HepG2 (cell line): ENCODE results near the gene ZNF275.

Experiments
- NFKBIZ ChIP-seq: IDR thresholded peaks from 2 replicates; pipeline ENCODE4 v1.6.1; 2018; ENCODE audit warnings: missing genetic modification reagents, missing compliant biosample characterization
- ZNF724P ChIP-seq: sonication (generic); formaldehyde crosslinking; IDR thresholded peaks from 2 replicates; pipeline ENCODE4 v1.8.0; 2022; ENCODE audit warnings: missing genetic modification reagents, borderline replicate concordance
- ZNF850 ChIP-seq: sonication (generic); formaldehyde crosslinking; conservative IDR thresholded peaks from 2 replicates; pipeline ENCODE4 v1.9.0; 2021; ENCODE audit warnings: mild to moderate bottlenecking, missing genetic modification reagents
- TF ChIP-seq, protein P1 (sequence below): sonication (generic); formaldehyde crosslinking; IDR thresholded peaks from 2 replicates; pipeline ENCODE4 v1.5.0; 2020; ENCODE audit warnings: missing genetic modification reagents, mild to moderate bottlenecking, borderline replicate concordance

DNA sequence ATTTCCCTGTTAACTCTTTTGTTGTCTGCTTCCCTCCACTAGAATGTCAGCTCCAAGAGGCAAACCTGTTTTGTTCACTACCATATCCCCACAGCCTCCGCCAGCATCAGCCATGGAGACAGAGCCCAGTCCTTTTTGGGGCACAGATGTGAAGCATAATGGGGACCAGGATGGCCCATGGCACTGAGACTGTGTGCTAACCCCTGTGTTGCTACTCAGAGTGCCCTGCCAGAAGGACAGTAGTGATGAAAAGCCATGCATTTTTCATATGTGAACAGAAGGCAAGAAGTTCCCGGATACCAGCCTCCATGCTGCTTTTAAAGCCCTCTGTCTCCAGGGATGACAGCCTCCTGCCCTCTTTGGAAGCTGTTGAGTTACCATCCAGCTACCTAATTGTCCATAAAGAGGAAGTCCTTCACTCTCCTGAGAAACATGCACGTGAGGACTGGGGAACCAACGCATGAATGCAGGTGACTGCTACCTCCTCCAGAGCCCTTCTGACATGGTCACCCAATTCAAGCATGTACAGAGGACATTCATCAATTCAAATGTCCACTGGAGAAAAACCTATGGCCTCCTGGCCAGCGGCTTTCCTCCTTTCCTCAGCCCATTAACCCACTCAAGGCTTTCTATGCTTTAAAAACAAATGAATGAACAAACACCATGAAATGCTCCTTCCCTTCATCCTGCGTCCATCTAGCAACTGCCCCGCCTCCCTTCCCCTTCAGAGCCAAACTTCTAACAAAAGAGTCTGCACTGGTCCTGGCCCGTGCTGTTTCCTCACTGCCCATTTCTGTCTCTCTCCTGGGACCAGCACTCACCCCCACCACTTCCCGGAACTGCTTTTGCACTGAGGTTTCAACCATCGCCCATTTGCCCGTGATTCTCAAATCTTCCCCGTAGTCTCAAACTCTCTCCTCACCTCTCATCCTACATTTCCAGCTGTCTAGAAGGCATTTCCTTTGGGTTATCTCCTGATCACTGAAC, 30.4 kb upstream of the ZNF275 start:
- TF ChIP-seq, protein P1, sequence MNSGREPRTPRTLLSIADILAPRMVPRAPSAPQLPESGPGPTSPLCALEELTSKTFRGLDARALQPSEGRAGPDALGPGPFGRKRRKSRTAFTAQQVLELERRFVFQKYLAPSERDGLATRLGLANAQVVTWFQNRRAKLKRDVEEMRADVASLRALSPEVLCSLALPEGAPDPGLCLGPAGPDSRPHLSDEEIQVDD (CRISPR knock-in tag) = no peak
- TF ChIP-seq NFKBIZ (CRISPR knock-in tag) = no peak
- TF ChIP-seq ZNF724P (CRISPR knock-in tag) = no peak
- no peak for TF ChIP-seq ZNF850
